ENCODE data around the gene ACRV1. TPM values are rescaled to one million over a fixed set of nuclear protein-coding genes. Genes with fewer than 3 reads are reported as not detected.

The ACRV1 gene
- total and polyA plus RNA-seq, 2 donors (not counting 1 experiment from before 2014, with no cell fraction given), result not detected

- Histone ChIP-seq H4K20me1 (ENCODE audit: control insufficient read depth, extremely low read depth, insufficient read depth, low read length) (no peaks in the 10 kb centered on the region), H3K9ac (ENCODE audit: insufficient read depth, low read length) (no peak overlapping the region), H3K27me3 (ENCODE audit: control insufficient read depth, insufficient read depth, low read length) (no peaks in the 10 kb centered on the region), H2AFZ (ENCODE audit: low read length) (no peak overlapping the region), H3K4me3 (replicated peaks in 1 of 4; ENCODE audit: control extremely low read depth in 1 of 4, insufficient read depth in 1 of 4, low read depth in 3 of 4, low read length in 4 of 4) (no peak overlapping the region), H3K9me3 (ENCODE audit: control insufficient read depth, insufficient read depth, low read depth, low read length) (no peaks in the 10 kb centered on the region), H3K27ac (ENCODE audit: insufficient read depth, low read length) (no peak overlapping the region), H3K79me2 (ENCODE audit: control insufficient read depth, insufficient read depth, low read length) (no peaks in the 10 kb centered on the region), H3K4me2 (ENCODE audit: extremely low read depth, insufficient read depth, low read length) (no peak overlapping the region), H3K4me1 (ENCODE audit: control insufficient read depth, extremely low read depth, insufficient read depth, low read length) (no peaks in the 10 kb centered on the region), H3K36me3 (ENCODE audit: control insufficient read depth, insufficient read depth, low read length) (no peaks in the 10 kb centered on the region)
- DNase-seq (ENCODE audit: low read depth in 2 of 2), result peak in 1 of 2 donors; percentile 13
- no peak for TF ChIP-seq CTCF (conservative IDR thresholded peaks at IDR 0.05 in 1 of 2, IDR thresholded peaks at IDR 0.05 in 1 of 2; ENCODE audit: low read depth in 1 of 2, low read length in 2 of 2)
- no peak for TF ChIP-seq EZH2 (IDR thresholded peaks at IDR 0.05; ENCODE audit: low read length, missing control alignments)
These were observed 16.7 kb downstream of the ACRV1 start for GRCh38 chr11:125663910-125664309.

GRCh38 chr11:125662689-125663088, 18.0 kb downstream of the ACRV1 start:
- H3K79me2 ChIP-seq (ENCODE audit: control insufficient read depth, insufficient read depth, low read length), result no peaks in the 10 kb centered on the region
- H3K4me2 ChIP-seq (ENCODE audit: extremely low read depth, insufficient read depth, low read length), result no peak overlapping the region
- no peaks in the 10 kb centered on the region for H3K4me1 ChIP-seq (ENCODE audit: control insufficient read depth, extremely low read depth, insufficient read depth, low read length)
- H2AFZ ChIP-seq (ENCODE audit: low read length), result no peak overlapping the region
- no peak overlapping the region for H3K4me3 ChIP-seq (replicated peaks in 1 of 4; ENCODE audit: control extremely low read depth in 1 of 4, insufficient read depth in 1 of 4, low read depth in 3 of 4, low read length in 4 of 4)
- TF ChIP-seq EZH2 (IDR thresholded peaks at IDR 0.05; ENCODE audit: low read length, missing control alignments) (no peak), CTCF (conservative IDR thresholded peaks at IDR 0.05 in 1 of 2, IDR thresholded peaks at IDR 0.05 in 1 of 2; ENCODE audit: low read depth in 1 of 2, low read length in 2 of 2) (no peak)
- no peaks in the 10 kb centered on the region for H3K27me3 ChIP-seq (ENCODE audit: control insufficient read depth, insufficient read depth, low read length)
- H3K9me3 ChIP-seq (ENCODE audit: control insufficient read depth, insufficient read depth, low read depth, low read length), result no peaks in the 10 kb centered on the region
- no peak for DNase-seq (ENCODE audit: low read depth in 2 of 2)
- no peaks in the 10 kb centered on the region for H4K20me1 ChIP-seq (ENCODE audit: control insufficient read depth, extremely low read depth, insufficient read depth, low read length)
- no peak overlapping the region for H3K27ac ChIP-seq (ENCODE audit: insufficient read depth, low read length)
- no peaks in the 10 kb centered on the region for H3K36me3 ChIP-seq (ENCODE audit: control insufficient read depth, insufficient read depth, low read length)
- H3K9ac ChIP-seq (ENCODE audit: insufficient read depth, low read length), result no peak overlapping the region

GRCh38 chr11:125649465-125650166, 31.0 kb downstream of the ACRV1 start:
- Histone ChIP-seq H3K4me3 (replicated peaks in 1 of 4; ENCODE audit: control extremely low read depth in 1 of 4, insufficient read depth in 1 of 4, low read depth in 3 of 4, low read length in 4 of 4) (no peak overlapping the region), H2AFZ (ENCODE audit: low read length) (no peak overlapping the region), H3K79me2 (ENCODE audit: control insufficient read depth, insufficient read depth, low read length) (no peaks in the 10 kb centered on the region), H3K27ac (ENCODE audit: insufficient read depth, low read length) (no peak overlapping the region), H3K36me3 (ENCODE audit: control insufficient read depth, insufficient read depth, low read length) (no peaks in the 10 kb centered on the region), H3K4me2 (ENCODE audit: extremely low read depth, insufficient read depth, low read length) (no peak overlapping the region), H4K20me1 (ENCODE audit: control insufficient read depth, extremely low read depth, insufficient read depth, low read length) (no peaks in the 10 kb centered on the region), H3K27me3 (ENCODE audit: control insufficient read depth, insufficient read depth, low read length) (no peaks in the 10 kb centered on the region), H3K9me3 (ENCODE audit: control insufficient read depth, insufficient read depth, low read depth, low read length) (no peaks in the 10 kb centered on the region), H3K4me1 (ENCODE audit: control insufficient read depth, extremely low read depth, insufficient read depth, low read length) (no peaks in the 10 kb centered on the region), H3K9ac (ENCODE audit: insufficient read depth, low read length) (no peak overlapping the region)
- DNase-seq (ENCODE audit: low read depth in 2 of 2), result no peak
- TF ChIP-seq CTCF (conservative IDR thresholded peaks at IDR 0.05 in 1 of 2, IDR thresholded peaks at IDR 0.05 in 1 of 2; ENCODE audit: low read depth in 1 of 2, low read length in 2 of 2) (no peak), EZH2 (IDR thresholded peaks at IDR 0.05; ENCODE audit: low read length, missing control alignments) (no peak)
